GM21423 (cell line): ENCODE data around the gene MTPN.

Source experiments
- ATAC-seq: cut with Tn5 transposase; IDR thresholded peaks from one replicate; pipeline ENCODE4 v1.9.1; 2021; ENCODE audit warnings: mild to moderate bottlenecking, moderate library complexity; ENCODE audit not compliant: unreplicated experiment

Gene MTPN

DNA sequence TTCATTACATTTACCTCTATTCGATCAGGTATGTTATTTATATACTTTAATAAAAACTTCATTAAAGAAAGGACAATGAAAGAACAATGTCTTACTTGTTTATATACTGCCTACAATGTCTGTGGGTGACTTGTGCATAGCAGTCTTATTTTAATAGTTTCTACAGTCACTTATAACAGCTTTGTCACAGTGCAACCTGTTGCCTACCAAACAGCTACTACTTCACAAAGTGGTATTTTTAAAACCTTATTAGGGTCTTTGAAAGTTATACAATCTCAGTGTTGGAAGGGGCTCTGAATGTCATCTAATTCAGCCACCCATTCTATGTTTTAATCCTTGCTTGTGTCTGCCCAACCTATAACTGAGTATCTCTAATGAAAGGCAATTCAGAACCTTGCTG is 19.0 kb downstream of the MTPN start:
- ATAC-seq = no peak

DNA sequence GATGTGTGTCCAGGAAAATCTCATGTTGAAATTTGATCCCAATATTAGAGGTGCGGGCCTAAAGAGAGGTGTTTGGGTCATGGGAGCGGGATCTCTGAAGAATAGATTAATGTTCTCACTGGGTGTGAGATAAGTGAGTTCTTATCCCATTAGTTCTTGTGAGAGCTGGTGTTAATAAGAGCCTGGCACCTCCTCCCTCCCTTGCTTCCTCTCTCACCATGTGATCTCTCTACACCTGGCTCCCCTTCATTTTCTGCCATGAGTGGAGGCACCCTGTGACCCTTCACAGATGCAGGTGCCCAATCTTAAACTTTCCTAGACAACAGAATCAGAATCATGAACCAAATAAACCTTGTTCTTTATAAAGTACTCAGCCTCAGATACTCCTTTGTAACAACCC is 19.5 kb downstream of the MTPN start:
- no peak for ATAC-seq

DNA sequence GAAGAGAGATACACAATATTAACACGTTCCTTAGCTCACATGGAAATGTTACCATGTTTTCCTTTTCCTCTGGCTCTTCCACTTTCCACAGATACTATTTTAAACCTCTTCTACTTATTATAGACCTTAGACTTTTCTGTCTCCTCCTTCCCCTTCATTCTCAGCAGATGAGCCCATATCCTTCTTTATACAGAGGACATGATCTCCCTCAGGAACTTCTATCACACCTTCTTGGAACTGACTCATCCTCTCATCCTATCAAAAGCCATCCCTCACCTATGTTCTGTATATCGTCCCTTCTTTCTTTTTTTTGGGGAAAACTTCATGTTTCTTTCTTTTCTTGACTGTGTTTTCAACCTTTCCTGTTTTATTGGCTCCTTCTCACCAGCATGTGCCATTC is 20.8 kb downstream of the MTPN start:
- no peak for ATAC-seq

DNA sequence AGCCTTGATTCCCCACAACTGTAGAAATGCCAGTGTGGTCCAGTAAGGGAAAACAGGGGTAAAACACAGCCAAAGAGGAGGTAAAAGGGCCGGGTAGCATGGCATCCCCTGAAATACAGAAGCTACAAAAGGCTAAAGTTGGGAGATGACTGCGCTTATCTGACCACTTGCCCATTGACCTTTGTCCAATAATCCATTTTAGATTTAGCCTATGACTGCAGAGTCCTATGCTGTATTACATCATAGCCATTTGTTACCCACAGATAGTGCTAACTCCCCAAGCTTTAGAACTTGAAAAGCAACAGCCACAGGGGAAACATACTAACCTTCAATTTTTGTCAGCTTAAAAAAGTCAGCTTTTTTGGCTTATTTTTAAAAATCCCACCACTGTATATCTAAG is 26.2 kb downstream of the MTPN start:
- ATAC-seq = no peak

DNA sequence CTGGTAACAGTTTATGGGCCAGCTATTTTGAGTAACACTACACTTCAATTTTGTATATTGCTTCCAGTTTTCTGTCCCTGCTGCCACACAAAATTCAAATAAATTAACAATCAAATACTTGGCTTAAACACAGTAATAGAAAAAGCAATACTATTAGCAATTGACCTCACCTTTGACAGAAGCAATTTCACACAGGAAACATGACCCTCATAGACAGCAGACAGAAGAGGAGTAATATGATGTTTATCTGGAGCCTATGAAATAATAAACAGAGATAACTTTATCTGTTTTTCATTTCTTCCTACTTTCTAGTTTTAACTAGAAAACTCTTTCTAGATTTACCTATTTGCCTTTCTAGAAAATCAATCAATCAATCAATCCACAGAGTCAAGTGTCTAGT is 26.7 kb downstream of the MTPN start:
- no peak for ATAC-seq

DNA sequence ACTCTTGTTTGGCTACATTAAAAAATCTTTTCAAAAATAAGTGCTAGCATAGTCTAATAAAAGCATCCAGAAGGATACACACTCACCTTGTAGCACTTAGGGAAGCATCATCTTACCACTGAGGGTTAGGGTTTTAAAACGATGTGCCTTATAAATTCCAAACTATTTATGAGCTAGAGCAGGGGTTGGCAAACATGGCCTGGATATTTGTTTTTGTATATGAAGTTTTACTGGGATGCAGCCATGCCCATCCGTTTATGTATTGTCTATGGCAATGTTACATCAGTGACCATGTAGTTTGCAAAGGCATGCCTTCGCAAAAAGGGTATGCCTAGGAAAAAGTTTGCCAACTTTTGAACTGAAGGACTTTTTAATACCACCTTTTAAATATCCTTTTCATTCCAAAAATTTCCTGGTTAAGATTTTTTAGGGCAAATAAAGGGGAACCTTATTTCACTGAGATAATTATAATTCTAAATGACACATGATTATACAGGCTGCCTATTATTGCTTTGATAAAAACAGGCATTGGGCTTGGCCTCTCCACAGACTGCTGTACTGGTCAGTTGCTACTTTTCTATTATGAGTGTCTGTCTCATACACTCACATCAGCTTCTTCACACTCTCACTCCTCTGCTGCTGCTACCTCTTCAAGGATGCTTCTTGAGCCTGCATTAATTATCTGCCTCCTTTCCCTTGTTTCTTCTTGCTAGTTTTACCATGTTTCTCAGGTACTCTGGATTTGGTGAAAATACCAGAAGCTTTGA is 30.7 kb downstream of the MTPN start:
- no peak for ATAC-seq

DNA sequence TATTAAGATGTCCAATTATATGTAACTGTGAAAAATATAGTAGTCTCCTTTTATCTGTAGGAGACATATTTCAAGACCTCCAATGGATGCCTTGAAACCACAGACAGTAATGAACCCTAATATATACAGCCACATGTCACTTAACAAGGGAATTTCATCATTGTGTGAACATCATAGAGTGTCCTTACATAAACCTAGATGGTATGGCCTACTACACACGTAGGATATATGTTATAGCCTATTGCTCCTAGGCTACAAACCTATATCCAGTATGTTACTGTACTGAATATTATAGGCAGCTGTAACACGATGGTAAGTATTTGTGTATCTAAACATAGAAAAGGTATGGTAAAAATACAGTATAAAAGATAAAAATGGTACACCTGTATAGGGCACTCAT is 32.4 kb downstream of the MTPN start:
- ATAC-seq = no peak

DNA sequence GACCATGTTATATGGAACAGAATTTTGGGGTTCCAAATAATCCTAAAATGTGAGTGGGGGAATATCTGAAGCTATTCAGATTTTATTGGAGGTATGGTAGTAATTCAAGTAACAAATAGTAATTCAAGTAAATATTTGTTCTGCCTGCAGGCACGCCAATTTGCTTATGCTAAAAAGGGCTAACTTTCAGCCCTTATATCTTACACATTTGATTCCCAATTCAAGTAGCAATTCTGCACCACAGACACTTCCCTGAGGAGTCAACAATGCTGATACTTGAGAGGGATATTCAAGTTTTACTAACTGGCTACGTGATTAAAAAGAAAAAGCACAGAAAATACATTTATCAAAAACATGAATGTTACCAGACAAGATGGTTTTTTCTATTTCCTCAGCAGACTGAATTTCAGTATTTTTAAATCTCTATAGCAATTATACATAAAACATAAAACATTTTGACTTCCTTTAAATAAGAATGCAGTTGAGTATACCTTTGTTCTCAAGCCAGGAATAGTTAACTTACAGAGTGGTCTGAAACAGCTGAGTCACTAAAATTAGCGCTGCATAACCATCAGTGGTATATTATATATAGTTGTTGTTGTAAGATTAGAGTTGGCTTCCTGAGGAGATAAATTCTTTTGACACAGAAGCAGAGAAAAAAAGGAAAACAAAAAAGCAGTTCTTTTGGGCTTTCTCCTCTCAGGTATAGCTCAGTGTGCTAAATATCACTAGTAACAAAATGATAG is 33.9 kb downstream of the MTPN start:
- no peak for ATAC-seq

DNA sequence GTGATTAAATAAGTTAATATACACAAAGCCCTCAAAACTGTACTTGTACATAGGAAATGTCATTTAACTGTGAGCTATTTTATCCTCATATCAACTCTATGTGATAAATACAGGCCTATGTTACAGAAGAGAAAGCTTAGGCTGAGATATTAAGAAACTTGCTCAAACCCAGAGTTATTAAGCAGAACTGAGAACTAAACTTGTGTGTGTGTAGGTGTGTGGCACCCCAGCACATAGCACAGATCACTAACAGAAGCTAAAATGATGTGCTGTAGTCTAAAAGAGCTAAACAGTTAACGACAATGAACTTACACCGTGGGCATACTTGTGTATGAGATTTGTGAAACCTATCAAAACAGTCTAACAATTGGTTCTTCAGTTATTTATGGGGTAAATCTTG is 34.5 kb downstream of the MTPN start:
- peak; percentile 46 for ATAC-seq

DNA sequence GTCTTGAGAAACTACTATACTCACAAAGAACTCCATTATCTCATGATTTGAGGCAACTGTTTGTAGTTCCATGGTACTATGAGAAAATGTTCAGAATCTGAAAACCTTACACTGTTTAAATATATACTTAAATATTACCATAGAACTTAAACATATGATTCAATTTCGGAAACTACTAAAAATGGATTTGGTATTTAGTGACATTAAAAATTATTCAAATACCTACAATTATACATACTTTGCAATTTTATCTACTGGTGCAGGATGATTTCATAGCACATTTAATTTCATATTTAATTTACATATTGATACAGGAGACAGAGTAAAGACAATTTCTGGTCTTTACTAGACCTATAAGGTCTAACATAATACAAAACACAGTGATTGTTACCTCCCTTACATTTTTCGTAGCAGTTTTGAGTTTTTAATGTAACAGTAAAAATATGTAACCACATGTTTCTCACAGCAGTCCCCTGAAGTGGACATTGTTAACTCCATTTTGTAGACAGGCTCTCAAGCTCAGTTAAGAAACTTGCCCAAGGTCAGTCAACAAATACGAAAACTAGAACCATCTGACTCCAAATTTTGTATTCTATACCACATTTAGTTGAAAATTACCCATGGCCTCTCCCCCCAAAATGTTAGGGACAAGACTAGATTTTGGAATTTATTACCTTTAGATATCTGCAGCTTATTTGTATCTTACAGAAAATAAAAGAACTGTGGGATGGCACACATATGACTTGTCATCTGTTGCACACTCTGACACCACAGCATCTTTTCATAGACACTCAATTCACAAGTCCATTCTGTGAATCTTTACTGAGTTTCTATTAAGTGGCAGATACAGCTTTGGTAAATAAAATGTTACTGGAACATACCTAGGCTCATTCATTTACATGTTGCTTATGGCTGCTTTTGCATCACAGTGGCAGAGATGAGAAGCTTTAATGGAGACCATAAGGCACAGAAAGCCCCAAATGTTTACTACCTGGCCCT is 36.8 kb downstream of the MTPN start:
- ATAC-seq = no peak

DNA sequence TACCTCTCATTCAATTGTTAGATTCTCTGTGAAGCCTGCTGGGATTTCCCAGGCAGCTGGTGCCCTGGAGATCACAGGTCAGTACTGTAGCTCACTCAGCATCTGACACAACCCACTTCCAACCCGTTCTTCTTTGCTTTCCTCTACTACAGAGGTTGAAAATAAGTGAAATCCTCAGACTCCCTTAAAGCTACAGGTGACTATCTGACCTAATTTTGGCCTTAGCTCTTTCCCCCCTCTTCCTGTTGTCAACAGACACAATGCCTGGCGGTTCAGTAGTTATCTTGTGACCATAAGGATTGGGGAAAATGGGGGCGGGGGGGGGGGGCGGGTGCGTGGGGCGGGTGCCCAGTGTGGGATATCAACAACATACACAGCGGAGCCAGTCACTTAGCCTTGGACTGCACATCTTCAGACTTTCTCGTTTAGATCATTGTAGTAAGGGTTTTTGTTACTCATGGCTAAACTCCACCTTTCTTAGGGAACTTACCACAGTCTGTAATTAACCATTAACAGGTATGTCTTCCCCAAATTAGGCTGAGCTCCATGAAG is 37.8 kb downstream of the MTPN start:
- ATAC-seq = no peak

DNA sequence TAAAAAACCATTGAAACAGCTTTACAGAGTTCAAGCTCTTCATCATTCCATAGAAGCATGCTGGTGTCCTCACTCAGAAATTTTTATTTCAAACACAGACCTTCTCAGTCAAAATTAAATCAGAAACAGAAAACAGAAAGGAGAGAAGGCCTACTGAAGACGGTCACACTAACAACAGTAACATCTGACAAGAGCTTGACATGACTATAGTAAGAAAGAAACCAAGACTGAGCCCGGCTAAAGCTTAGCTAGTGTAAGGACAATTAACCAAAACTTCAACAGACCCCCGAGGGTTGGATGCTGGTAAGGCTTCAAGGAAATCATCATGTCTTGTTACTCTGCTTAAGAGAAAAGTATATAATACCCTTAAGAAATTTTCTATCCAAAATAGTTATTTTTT is 38.6 kb downstream of the MTPN start:
- no peak for ATAC-seq

DNA sequence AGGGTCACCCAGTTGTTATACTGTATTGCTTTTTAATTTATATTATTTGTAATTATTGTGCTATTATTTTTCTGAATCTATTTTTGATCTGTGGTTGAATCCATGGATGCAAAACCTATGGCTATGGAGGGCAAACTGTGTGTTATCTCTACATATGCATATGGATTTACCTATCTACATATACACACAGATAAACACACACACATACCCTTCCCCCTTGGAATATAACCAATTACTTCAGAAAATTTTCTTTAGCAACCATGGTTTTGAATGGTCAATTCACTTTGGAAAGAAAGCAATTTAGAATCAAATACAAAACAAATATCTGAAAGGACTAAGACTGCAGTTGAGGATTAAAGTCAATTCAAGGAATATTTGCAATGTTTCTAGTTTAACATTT is 39.1 kb downstream of the MTPN start:
- ATAC-seq = no peak

DNA sequence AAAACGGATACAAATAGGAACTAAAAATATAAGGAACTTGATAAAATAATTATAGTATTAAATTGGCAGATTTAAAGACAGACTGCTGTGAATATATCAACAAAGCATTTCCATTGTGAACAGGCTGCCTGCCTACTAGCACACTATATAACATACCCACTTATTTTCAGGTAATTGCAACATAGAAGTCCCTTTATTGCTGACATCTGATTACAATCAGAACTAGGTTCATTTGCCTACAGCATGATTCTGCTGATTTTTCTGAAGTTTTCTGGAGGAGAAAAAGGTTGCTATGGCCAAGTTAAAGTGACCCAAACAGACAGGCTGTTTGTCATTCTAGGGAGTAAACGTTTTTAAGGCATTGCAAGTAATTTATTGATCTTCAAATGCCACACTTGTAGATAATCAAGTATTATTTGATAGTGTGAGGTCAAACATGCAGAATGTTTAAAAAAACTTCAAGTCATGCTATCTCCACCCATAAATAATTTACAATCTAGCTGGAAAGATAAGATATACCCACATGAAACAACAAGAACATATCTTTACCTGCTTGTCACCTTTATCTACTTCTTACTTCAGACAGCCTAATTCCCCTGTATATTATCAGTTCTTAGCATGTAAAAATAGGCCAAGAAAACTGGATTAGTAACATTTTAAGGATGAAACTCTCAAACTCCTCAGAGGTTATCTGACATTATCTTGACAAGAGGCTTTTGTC is 40.5 kb downstream of the MTPN start:
- ATAC-seq = no peak

DNA sequence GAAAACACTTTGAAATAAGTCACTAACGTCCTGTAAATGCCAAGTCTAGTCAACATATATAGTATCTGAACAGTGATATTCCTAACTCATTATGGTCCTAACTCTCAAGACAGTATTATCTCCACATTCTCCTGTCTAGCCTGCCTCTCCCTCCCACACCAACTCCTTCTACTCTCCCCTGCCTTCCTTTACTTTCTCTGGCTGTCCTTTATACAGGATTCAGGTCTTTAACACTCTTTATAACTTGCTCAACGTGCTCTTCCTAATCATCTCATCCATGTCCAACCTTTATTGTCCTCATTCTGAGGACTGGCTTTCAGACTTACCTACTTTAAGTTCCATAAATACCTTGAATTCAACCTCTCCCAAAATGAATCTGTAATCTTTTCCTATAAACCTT is 42.5 kb downstream of the MTPN start:
- no peak for ATAC-seq

DNA sequence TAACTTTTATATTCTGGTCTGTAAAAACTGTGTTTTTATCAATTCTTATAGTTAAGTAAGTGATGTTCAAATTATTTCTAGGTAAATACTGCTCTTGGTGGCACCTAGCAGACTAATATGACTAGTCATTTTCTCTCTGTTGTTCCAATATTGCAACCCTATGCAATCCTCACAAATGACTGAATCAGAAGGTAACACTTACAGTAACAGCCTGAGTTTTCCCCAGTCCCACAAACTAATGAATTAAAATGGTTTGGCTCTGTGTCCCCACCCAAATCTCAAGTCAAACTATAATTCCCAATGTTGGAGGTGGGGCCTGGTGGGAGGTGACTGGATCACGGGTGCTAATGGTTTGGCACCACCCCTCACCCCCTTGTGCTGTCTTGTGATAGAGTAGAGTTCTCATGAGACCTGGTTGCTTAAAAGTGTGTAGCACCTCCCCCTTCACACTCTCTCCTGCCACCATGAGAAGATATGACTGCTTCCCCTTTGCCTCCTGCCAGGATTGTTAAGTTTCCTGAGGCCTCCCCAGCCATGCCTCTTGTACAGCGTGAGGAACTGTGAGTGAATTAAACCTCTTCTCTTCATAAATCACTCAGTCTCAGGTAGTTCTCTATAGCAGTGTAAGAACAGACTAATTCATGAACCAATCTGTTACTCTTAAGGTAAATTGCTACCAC is 43.5 kb downstream of the MTPN start:
- no peak for ATAC-seq

DNA sequence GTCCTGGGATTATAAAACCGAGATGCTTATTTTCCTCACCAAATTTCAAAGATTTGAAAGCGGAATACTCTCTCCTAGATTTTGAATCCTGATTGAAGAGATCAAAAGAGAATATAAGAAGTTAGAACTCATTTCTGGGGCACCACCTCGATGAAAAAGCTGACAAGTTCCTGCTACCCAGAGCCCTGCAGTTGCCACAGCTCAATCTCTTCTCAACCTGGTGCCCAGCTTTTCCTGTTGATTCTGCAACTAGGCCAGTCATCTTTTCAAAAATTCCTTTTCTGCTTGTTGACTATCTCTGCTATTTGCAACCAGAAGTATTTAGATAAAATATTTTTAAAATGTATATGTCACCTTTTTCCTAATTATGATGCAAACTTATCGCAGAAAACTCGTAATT is 45.0 kb downstream of the MTPN start:
- ATAC-seq = no peak

DNA sequence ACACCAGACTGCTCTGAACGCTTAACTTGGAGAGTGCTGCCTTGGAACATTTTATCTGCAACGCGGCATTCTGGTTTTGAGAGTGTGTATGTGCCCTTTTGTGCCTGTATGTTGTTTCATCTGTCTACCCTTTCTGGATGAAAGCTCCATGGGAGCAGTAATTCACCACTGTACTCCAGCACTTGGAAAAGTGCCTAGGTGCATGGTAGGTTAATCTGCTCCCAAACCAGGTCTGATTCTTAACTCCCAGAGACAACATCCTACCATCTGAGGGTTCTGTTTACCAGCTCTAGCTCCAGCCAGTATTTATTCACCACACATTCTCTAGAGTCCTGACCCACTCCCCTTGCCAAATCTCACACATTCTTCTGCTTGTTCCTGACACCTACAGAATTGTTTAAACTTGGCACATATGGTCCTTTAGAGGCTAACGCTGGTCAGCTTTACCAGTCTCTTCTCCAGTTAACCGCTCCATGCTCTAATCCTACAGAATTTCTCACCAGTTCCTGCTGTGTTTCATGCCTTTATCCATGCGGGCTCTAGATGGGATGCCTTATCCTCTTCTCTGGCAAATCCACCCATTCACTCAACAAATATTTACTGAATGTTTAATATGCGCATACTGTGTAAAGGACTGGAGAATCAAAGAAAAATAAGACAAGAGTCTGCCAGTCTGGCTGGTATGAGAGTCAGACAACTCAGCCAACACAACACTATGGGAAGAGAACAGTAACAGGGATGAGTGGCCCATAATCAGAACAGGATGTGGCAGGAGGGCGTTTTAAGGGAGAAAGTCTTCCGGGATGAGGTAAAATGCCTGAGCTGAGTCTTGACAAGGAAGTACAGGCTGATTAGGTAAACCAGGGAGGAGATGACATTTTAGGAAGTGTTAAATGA is 46.3 kb downstream of the MTPN start:
- no peak for ATAC-seq

DNA sequence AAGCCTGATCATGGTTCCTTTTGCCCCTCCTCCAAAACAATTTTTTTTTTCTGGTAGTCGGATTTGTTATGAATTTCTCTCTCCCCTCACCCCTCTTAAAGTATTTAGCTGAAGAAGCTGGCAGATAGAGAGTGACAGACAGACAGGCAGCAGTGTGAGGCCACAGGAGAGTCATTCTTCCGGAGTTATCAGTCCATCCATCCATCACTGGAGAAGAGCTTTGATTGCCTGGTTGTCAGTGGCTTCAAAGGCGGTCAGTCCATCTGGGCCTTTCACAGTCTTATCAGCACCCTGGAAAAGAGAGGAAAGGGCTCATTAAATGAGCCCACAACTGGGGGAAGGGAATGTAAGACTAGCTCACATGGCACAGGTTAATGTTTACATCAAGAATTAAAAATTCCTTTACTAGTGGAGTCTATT is 47.4 kb downstream of the MTPN start:
- ATAC-seq = no peak
